Measurements from ENCODE around the gene MORC1.
"Not testable (repeated sequence)": the region's sequence is repeated elsewhere in the genome, so short reads cannot be mapped to it uniquely, and the experiment has no call there.

The MORC1 gene

GRCh38 chr3:109089265-109089664, 28.7 kb downstream of the MORC1 start:
- DNase-seq (ENCODE audit: low read depth) = no peak
- TF ChIP-seq, protein P1, sequence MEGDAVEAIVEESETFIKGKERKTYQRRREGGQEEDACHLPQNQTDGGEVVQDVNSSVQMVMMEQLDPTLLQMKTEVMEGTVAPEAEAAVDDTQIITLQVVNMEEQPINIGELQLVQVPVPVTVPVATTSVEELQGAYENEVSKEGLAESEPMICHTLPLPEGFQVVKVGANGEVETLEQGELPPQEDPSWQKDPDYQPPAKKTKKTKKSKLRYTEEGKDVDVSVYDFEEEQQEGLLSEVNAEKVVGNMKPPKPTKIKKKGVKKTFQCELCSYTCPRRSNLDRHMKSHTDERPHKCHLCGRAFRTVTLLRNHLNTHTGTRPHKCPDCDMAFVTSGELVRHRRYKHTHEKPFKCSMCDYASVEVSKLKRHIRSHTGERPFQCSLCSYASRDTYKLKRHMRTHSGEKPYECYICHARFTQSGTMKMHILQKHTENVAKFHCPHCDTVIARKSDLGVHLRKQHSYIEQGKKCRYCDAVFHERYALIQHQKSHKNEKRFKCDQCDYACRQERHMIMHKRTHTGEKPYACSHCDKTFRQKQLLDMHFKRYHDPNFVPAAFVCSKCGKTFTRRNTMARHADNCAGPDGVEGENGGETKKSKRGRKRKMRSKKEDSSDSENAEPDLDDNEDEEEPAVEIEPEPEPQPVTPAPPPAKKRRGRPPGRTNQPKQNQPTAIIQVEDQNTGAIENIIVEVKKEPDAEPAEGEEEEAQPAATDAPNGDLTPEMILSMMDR (conservative IDR thresholded peaks at IDR 0.05; ENCODE audit: low read depth, low read length) = no peak
- no peak overlapping the region for H3K4me3 ChIP-seq (ENCODE audit: low read length)

- no peak overlapping the region for H3K4me3 ChIP-seq (ENCODE audit: low read length)
- TF ChIP-seq, protein P1 (conservative IDR thresholded peaks at IDR 0.05; ENCODE audit: low read depth, low read length) = peak; percentile 87
- no peak for DNase-seq (ENCODE audit: low read depth)
These were observed 36.0 kb downstream of the MORC1 start for GRCh38 chr3:109081746-109082510.

- DNase-seq (ENCODE audit: low read depth); H3K4me3 ChIP-seq (ENCODE audit: low read length): not testable (repeated sequence)
These were observed 37.8 kb downstream of the MORC1 start for GRCh38 chr3:109080090-109080489.

GRCh38 chr3:109073116-109073515, 44.8 kb downstream of the MORC1 start:
- TF ChIP-seq, protein P1 (conservative IDR thresholded peaks at IDR 0.05; ENCODE audit: low read depth, low read length) = no peak
- no peak for DNase-seq (ENCODE audit: low read depth)
- H3K4me3 ChIP-seq (ENCODE audit: low read length) = no peak overlapping the region

DNA sequence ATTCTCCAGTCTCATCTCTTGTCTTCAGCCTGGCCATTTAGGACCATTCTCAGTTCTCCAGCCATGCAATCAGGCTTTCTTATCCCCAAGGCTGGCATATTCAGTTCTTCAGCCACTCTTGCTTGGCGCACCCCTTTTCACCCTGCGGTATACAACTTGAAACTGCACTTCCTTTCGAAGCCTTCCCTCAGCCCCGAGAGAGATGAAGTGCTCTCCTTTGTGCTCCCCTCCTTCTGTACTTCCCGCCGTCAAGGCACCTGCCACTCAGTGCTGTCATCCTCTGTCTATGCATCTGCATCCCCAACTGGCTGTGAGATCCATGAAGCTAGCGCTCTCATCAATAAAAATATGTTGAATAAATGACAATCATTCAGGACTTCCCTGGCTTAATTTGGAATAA, 45.7 kb downstream of the MORC1 start:
- no peak overlapping the region for H3K4me3 ChIP-seq (ENCODE audit: low read length)
- TF ChIP-seq, protein P1 (conservative IDR thresholded peaks at IDR 0.05; ENCODE audit: low read depth, low read length) = no peak
- DNase-seq (ENCODE audit: low read depth) = no peak

- DNase-seq (ENCODE audit: low read depth) = no peak
- H3K4me3 ChIP-seq (ENCODE audit: low read length) = no peak overlapping the region
These were observed 46.4 kb downstream of the MORC1 start for GRCh38 chr3:109071350-109072142.

DNA sequence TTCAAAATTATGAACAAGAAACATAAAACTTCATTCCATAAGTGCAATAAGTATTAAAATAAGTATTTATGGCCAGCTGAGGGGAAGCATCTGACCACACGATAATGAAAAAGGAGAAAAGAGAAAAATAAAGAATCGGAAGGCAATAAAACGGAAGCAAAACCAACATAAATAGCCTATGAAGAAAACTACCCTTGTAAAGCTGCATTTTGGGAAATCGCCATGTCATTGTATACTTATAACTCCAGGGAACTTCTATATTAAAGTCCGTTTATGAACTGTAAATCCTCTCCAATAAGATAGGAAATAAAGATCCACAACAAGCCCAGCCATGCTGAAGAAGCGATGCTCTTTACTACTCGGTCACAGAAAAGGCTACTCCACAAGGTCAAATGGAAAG, 47.7 kb downstream of the MORC1 start:
- H3K4me3 ChIP-seq (ENCODE audit: low read length) = no peak overlapping the region
- TF ChIP-seq, protein P1 (conservative IDR thresholded peaks at IDR 0.05; ENCODE audit: low read depth, low read length) = no peak
- no peak for DNase-seq (ENCODE audit: low read depth)

More at GRCh38 chr3:109071350-109072142, 46.4 kb downstream of the MORC1 start:
- TF ChIP-seq, protein P1 (conservative IDR thresholded peaks at IDR 0.05; ENCODE audit: low read depth, low read length) = peak; percentile 1

All from retinal pigment epithelial cell (primary cell).